HG03159 (cell line): ENCODE data around the gene SSX7.
"Not testable (repeated sequence)": the region's sequence is repeated elsewhere in the genome, so short reads cannot be mapped to it uniquely, and the experiment has no call there.

Source experiments
- ATAC-seq: cut with Tn5 transposase; IDR thresholded peaks from one replicate; pipeline ENCODE4 v1.9.1; 2021; ENCODE audit warnings: mild to moderate bottlenecking, moderate library complexity; ENCODE audit not compliant: unreplicated experiment

Gene SSX7

DNA sequence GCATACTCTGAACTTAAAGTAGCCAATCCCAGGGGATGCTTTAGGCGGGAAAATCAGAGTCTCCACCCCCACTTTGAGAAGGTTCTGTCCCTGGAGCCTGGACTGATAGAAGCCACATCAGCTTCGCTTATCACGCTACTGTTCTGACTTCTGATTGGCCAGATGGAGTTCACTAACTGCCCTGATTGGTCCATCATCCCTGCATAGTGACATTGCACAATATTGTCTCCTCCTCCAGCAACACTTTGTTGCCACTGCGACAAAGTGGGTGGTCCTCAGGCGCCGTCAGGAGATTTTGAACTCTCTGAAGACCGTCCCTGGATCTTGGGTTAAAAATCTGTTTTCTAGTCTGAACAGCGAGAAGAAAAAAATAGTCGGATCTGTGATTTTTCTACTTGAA, at the start of gene SSX7:
Gene SSX7, minus strand, starts transcription at position 101 of the 400 bp plus-strand sequence. CDS start 1,428 bp downstream, outside the sequence.
- not testable (repeated sequence) for ATAC-seq

DNA sequence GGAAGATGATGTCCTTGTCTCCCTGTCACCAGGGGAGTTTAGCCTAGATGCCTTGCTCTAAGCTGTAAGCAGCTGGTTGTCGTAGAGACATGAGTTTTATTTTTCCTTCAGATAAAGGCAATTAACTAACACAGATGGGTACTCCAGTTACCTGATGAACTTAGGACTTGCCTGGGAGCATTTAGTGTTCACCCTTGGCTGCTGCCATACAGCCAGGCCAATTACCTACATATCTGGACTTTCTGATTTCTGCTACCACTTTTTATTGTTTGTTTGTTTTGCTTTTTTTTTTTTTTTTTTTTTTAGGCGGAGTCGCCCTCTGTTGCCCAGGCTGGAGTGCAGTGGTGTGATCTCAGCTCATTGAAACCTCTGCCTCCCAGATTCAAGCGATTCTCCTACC, 37.3 kb upstream of the SSX7 start:
- ATAC-seq = not testable (repeated sequence)

GRCh38 chrX:52662218-52662617, 7.5 kb upstream of the SSX7 start:
- ATAC-seq = not testable (repeated sequence)

DNA sequence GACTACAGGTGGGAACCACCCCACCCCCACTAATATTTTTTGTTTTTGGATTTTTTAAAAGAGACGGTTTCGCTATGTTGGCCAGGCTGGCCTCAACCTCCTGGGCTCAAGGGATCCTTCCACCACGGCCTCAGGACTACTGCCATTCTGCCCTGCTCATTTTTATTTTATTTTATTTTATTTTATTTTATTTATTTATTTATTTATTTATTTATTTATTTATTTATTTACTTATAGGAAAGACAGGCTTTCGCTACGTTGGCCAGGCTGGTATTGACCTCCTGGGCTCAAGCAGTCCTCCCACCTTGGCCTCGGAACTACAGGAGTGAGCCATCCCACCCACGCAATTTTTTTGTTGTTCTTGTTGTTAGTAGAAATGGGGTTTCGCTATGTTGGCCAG, 775 bp upstream of the SSX7 start:
- not testable (repeated sequence) for ATAC-seq

GRCh38 chrX:52650676-52651075, 4.0 kb downstream of the SSX7 start:
- not testable (repeated sequence) for ATAC-seq

- not testable (repeated sequence) for ATAC-seq
Observed at GRCh38 chrX:52648956-52649355, 5.7 kb downstream of the SSX7 start.

DNA sequence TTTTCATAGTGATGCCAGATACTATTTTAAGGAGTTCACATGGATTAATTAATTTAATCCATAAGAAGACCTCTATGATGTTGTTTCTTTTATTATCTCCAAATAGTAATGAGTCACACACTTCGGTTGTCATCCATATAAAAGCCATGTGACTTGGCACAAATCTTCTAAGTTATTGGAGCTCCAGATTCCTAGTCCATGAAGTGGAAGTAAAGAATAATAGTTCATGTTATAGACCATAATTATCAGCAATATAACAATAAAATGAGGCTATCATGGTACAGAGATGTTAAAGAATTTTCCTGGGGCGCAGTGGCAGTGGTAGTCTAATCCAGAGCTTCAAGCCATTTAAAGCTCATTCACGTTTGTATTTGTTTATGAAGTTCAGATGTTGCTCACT, 26.2 kb downstream of the SSX7 start:
- not testable (repeated sequence) for ATAC-seq

DNA sequence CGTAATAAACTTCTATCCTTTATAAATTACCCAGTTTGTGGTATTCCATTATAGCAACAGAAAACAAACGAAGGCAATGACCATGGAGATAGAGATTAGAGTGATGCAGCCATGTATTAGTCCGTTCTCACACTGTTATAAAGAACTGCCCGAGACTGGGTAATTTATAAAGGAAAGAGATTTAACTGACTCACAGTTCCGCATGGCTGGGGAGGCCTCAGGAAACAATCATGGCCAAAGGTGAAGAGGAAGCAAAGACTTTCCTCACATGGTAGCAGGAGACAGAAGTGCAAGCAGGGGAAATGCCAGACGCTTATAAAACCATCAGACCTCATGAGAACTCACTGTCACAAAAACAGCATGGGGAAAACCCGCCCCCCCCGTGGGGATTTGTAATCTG, 34.0 kb downstream of the SSX7 start:
- not testable (repeated sequence) for ATAC-seq

GRCh38 chrX:52608961-52609360, 45.7 kb downstream of the SSX7 start:
- no peak for ATAC-seq

DNA sequence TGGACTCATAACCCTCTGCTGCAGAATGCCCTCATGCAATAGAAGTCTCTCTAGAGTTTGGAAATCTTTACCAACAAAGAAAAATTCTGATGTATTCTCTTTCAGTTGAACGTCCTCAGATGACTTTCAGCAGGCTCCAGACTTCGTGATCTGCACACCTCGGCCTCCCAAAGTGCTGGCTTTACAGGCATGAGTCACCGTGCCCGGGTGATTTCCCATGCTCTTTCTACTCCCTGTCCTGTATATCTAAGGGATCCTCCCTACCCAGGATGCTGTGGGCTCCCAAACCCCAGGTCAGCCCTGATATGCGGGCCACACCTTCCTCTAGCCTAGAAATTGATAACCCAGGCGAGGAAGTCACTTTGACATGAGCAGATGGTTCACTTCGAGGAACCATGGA, 51.5 kb downstream of the SSX7 start:
- not testable (repeated sequence) for ATAC-seq

DNA sequence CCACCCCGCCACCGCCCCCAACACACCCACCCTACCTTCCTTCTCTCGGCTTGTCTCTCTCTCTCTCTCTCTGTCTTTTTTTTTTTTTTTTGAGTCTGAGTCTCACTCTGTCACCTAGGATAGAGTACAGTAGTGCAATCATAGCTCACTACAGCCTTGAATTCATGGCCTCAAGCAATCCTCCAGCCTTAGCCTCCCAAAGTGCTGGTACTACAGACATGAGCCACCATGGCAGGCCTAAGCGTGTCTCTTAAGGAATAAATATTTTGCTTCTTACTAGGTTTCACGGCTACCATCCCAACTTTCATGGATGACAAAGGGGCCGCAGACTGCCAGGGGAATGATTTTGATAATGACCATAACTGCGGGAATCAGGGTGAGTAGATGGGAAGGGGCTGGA, 55.8 kb downstream of the SSX7 start:
- no peak for ATAC-seq

GRCh38 chrX:52594658-52595057, 60.0 kb downstream of the SSX7 start:
- no peak for ATAC-seq
